ENCODE results near the gene CLIC4. TPM values are rescaled to one million over a fixed set of nuclear protein-coding genes. Genes with fewer than 3 reads are reported as not detected.

CLIC4 gene
- total and polyA plus RNA-seq, 2 experiments from 2014 or later, result 92.5 to 308 TPM

DNA sequence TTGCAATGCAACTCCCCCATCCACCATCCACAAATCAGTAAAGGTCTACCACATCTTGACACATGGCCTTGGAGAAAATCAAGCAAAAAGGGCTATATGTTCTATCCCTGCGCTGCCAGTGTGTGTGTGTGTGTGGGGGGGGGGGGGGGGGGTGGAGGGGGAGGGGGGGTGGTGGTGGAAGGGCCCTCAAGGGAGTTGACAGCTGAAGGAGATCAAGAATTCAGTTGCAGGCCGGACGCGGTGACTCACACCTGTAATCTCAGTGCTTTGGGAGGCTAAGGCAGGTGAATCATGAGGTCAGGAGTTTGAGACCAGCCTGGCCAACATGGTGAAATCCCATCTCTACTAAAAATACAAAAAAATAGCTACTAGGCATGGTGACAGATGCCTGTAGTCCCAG is 37.6 kb upstream of the CLIC4 start:
- H4K20me1 ChIP-seq (replicated peaks; ENCODE audit: insufficient read depth), result no peaks in the 10 kb centered on the region
- H3K4me1 ChIP-seq (ENCODE audit: insufficient read depth), result peaks cover 2% of the 10 kb centered on the region; the same call in 1 of the 2 replicates
- peaks cover 7% of the 10 kb centered on the region for H3K27me3 Mint-ChIP-seq (ENCODE audit: insufficient read depth, low read depth, poor library complexity)
- no peak overlapping the region for H3K4me3 ChIP-seq
- H3K36me3 Mint-ChIP-seq (ENCODE audit: low read depth), result no peaks in the 10 kb centered on the region; the same call in 2 of the 3 replicates
- no peaks in the 10 kb centered on the region for H3K27me3 ChIP-seq (ENCODE audit: insufficient read depth)
- TF ChIP-seq EZH2phosphoT487 (IDR thresholded peaks at IDR 0.05; ENCODE audit: unreplicated experiment) (no peak), CREB1 (CRISPR knock-in tag; IDR thresholded peaks at IDR 0.05; ENCODE audit: low read depth) (no peak), CTCF (conservative IDR thresholded peaks at IDR 0.05; ENCODE audit: low read depth in 2 of 2) (no peak), ZNF331 (CRISPR knock-in tag; IDR thresholded peaks at IDR 0.05; ENCODE audit: low read depth) (no peak), STAT1 (IDR thresholded peaks at IDR 0.05; ENCODE audit: unreplicated experiment) (no peak)
- no peak for DNase-seq (ENCODE audit: low spot score)
- no peak overlapping the region for H3K4me2 ChIP-seq
- no peak overlapping the region for H3K27ac ChIP-seq (ENCODE audit: low read depth)
- peaks cover 17% of the 10 kb centered on the region for H3K4me1 Mint-ChIP-seq
- no peak overlapping the region for H3K4me3 Mint-ChIP-seq
- H3F3A ChIP-seq (replicated peaks; ENCODE audit: low read depth), result peaks cover 4% of the 10 kb centered on the region; the same call in 1 of the 2 replicates
- no peaks in the 10 kb centered on the region for H3K9me2 ChIP-seq (ENCODE audit: insufficient read depth)
- H3K27ac Mint-ChIP-seq, result no peak overlapping the region
- ATAC-seq, result no peak
- no peak overlapping the region for H2AFZ ChIP-seq
- no peaks in the 10 kb centered on the region for H3K36me3 ChIP-seq (ENCODE audit: insufficient read depth)
- H3K79me2 ChIP-seq (replicated peaks; ENCODE audit: insufficient read depth), result no peaks in the 10 kb centered on the region
- peaks cover 3% of the 10 kb centered on the region; the same call in 1 of the 3 replicates for H3K9me3 Mint-ChIP-seq

GRCh38 chr1:24708938-24709337 is 36.3 kb upstream of the CLIC4 start:
- H3K36me3 ChIP-seq (ENCODE audit: insufficient read depth), result no peaks in the 10 kb centered on the region
- peaks cover 4% of the 10 kb centered on the region; the same call in 1 of the 2 replicates for H3F3A ChIP-seq (replicated peaks; ENCODE audit: low read depth)
- Mint-ChIP-seq H3K4me3 (no peak overlapping the region), H3K9me3 (peaks cover 3% of the 10 kb centered on the region; the same call in 1 of the 3 replicates), H3K4me1 (peaks cover 12% of the 10 kb centered on the region), H3K27me3 (ENCODE audit: insufficient read depth, low read depth, poor library complexity) (peaks cover 7% of the 10 kb centered on the region), H3K27ac (no peak overlapping the region), H3K36me3 (ENCODE audit: low read depth) (no peaks in the 10 kb centered on the region; the same call in 2 of the 3 replicates)
- H3K27me3 ChIP-seq (ENCODE audit: insufficient read depth), result no peaks in the 10 kb centered on the region
- H2AFZ ChIP-seq, result no peak overlapping the region
- H4K20me1 ChIP-seq (replicated peaks; ENCODE audit: insufficient read depth), result no peaks in the 10 kb centered on the region
- no peak overlapping the region for H3K4me2 ChIP-seq
- H3K27ac ChIP-seq (ENCODE audit: low read depth), result no peak overlapping the region
- H3K4me3 ChIP-seq, result no peak overlapping the region
- TF ChIP-seq ZNF331 (CRISPR knock-in tag; IDR thresholded peaks at IDR 0.05; ENCODE audit: low read depth) (no peak), STAT1 (IDR thresholded peaks at IDR 0.05; ENCODE audit: unreplicated experiment) (no peak), EZH2phosphoT487 (IDR thresholded peaks at IDR 0.05; ENCODE audit: unreplicated experiment) (no peak)
- no peaks in the 10 kb centered on the region for H3K9me2 ChIP-seq (ENCODE audit: insufficient read depth)
- H3K79me2 ChIP-seq (replicated peaks; ENCODE audit: insufficient read depth), result no peaks in the 10 kb centered on the region
- peaks cover 2% of the 10 kb centered on the region; the same call in 1 of the 2 replicates for H3K4me1 ChIP-seq (ENCODE audit: insufficient read depth)
- DNase-seq (ENCODE audit: low spot score) (no peak), ATAC-seq (no peak)

- Mint-ChIP-seq H3K4me1 (peaks cover 8% of the 10 kb centered on the region), H3K36me3 (ENCODE audit: low read depth) (no peaks in the 10 kb centered on the region; the same call in 2 of the 3 replicates), H3K27ac (no peak overlapping the region), H3K9me3 (no peaks in the 10 kb centered on the region), H3K4me3 (no peak overlapping the region), H3K27me3 (ENCODE audit: insufficient read depth, low read depth, poor library complexity) (peaks cover 4% of the 10 kb centered on the region)
- DNase-seq (ENCODE audit: low spot score) (no peak), ATAC-seq (no peak)
- Histone ChIP-seq H2AFZ (no peak overlapping the region), H4K20me1 (replicated peaks; ENCODE audit: insufficient read depth) (no peaks in the 10 kb centered on the region), H3F3A (replicated peaks; ENCODE audit: low read depth) (peaks cover 4% of the 10 kb centered on the region; the same call in 1 of the 2 replicates), H3K9me2 (ENCODE audit: insufficient read depth) (no peaks in the 10 kb centered on the region), H3K36me3 (ENCODE audit: insufficient read depth) (no peaks in the 10 kb centered on the region), H3K4me3 (no peak overlapping the region), H3K27ac (ENCODE audit: low read depth) (no peak overlapping the region), H3K4me1 (ENCODE audit: insufficient read depth) (peaks cover under 1% of the 10 kb centered on the region; the same call in 1 of the 2 replicates), H3K27me3 (ENCODE audit: insufficient read depth) (no peaks in the 10 kb centered on the region), H3K4me2 (no peak overlapping the region), H3K79me2 (replicated peaks; ENCODE audit: insufficient read depth) (no peaks in the 10 kb centered on the region)
- TF ChIP-seq CREB1 (CRISPR knock-in tag; IDR thresholded peaks at IDR 0.05; ENCODE audit: low read depth) (no peak), EZH2phosphoT487 (IDR thresholded peaks at IDR 0.05; ENCODE audit: unreplicated experiment) (no peak)
- TF ChIP-seq, protein P1, sequence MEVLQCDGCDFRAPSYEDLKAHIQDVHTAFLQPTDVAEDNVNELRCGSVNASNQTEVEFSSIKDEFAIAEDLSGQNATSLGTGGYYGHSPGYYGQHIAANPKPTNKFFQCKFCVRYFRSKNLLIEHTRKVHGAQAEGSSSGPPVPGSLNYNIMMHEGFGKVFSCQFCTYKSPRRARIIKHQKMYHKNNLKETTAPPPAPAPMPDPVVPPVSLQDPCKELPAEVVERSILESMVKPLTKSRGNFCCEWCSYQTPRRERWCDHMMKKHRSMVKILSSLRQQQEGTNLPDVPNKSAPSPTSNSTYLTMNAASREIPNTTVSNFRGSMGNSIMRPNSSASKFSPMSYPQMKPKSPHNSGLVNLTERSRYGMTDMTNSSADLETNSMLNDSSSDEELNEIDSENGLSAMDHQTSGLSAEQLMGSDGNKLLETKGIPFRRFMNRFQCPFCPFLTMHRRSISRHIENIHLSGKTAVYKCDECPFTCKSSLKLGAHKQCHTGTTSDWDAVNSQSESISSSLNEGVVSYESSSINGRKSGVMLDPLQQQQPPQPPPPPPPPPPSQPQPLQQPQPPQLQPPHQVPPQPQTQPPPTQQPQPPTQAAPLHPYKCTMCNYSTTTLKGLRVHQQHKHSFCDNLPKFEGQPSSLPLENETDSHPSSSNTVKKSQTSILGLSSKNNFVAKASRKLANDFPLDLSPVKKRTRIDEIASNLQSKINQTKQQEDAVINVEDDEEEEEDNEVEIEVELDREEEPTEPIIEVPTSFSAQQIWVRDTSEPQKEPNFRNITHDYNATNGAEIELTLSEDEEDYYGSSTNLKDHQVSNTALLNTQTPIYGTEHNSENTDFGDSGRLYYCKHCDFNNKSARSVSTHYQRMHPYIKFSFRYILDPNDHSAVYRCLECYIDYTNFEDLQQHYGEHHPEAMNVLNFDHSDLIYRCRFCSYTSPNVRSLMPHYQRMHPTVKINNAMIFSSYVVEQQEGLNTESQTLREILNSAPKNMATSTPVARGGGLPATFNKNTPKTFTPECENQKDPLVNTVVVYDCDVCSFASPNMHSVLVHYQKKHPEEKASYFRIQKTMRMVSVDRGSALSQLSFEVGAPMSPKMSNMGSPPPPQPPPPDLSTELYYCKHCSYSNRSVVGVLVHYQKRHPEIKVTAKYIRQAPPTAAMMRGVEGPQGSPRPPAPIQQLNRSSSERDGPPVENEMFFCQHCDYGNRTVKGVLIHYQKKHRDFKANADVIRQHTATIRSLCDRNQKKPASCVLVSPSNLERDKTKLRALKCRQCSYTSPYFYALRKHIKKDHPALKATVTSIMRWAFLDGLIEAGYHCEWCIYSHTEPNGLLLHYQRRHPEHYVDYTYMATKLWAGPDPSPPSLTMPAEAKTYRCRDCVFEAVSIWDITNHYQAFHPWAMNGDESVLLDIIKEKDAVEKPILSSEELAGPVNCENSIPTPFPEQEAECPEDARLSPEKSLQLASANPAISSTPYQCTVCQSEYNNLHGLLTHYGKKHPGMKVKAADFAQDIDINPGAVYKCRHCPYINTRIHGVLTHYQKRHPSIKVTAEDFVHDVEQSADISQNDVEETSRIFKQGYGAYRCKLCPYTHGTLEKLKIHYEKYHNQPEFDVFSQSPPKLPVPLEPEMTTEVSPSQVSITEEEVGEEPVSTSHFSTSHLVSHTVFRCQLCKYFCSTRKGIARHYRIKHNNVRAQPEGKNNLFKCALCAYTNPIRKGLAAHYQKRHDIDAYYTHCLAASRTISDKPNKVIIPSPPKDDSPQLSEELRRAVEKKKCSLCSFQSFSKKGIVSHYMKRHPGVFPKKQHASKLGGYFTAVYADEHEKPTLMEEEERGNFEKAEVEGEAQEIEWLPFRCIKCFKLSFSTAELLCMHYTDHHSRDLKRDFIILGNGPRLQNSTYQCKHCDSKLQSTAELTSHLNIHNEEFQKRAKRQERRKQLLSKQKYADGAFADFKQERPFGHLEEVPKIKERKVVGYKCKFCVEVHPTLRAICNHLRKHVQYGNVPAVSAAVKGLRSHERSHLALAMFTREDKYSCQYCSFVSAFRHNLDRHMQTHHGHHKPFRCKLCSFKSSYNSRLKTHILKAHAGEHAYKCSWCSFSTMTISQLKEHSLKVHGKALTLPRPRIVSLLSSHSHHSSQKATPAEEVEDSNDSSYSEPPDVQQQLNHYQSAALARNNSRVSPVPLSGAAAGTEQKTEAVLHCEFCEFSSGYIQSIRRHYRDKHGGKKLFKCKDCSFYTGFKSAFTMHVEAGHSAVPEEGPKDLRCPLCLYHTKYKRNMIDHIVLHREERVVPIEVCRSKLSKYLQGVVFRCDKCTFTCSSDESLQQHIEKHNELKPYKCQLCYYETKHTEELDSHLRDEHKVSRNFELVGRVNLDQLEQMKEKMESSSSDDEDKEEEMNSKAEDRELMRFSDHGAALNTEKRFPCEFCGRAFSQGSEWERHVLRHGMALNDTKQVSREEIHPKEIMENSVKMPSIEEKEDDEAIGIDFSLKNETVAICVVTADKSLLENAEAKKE (CRISPR knock-in tag; IDR thresholded peaks at IDR 0.05), result no peak
These were observed 35.3 kb upstream of the CLIC4 start for GRCh38 chr1:24709791-24710441.

All from GM23338 (cell line).